WTC11 (cell line): ENCODE measurements around the gene TBC1D22A. TPM values are rescaled to one million over a fixed set of nuclear protein-coding genes. Genes with fewer than 3 reads are reported as not detected.

Experiments
- ATAC-seq: fragments of 200-7000 bp; cut with Tn5 transposase; 2 replicates; pipeline ENCODE4 v1.10.0; 2021; ENCODE audit warnings: mild to moderate bottlenecking, moderate library complexity
- CTCF ChIA-PET: fragments of 300-600 bp; sonication (Branson Sonifier 250); formaldehyde crosslinking; loops from one replicate; lab custom pipeline; 2021; ENCODE audit warnings: antibody characterized with exemption; lab: Charles Lee
- POLR2A ChIA-PET: fragments of 350-600 bp; sonication (Branson Sonifier 250); formaldehyde crosslinking; loops from one replicate; lab custom pipeline; 2021; ENCODE audit warnings: antibody characterized with exemption; lab: Charles Lee
- DNase-seq: peaks from one replicate; pipeline ENCODE4 v3.0.0; 2021; ENCODE audit warnings: low spot score
- H3K27ac Mint-ChIP-seq: 2 replicates; pipeline ENCODE4 v1.8.0; 2021; ENCODE audit warnings: mixed read lengths
- H3K27me3 Mint-ChIP-seq: 2 replicates; pipeline ENCODE4 v1.8.0; 2021; ENCODE audit warnings: low read depth, mild to moderate bottlenecking, moderate library complexity, mixed read lengths
- H3K36me3 Mint-ChIP-seq: 2 replicates; pipeline ENCODE4 v1.8.0; 2021; ENCODE audit warnings: mixed read lengths
- H3K4me1 Mint-ChIP-seq: 2 replicates; pipeline ENCODE4 v1.8.0; 2022; ENCODE audit warnings: mixed read lengths
- H3K4me3 Mint-ChIP-seq: 2 replicates; pipeline ENCODE4 v1.8.0; 2021; ENCODE audit warnings: mild to moderate bottlenecking, moderate library complexity, mixed read lengths
- H3K9me3 Mint-ChIP-seq: 2 replicates; pipeline ENCODE4 v1.8.0; 2021; ENCODE audit warnings: mixed read lengths
- AFF4 ChIP-seq: sonication (generic); formaldehyde crosslinking; IDR thresholded peaks from 2 replicates; pipeline ENCODE4 v1.8.1; 2023; ENCODE audit warnings: mild to moderate bottlenecking, missing genetic modification reagents, borderline replicate concordance
- AR ChIP-seq: fragments of 250-450 bp; sonication (Bioruptor Pico); IDR thresholded peaks from 2 replicates; pipeline ENCODE4 v1.9.0; 2021; ENCODE audit warnings: mild to moderate bottlenecking
- ATF1 ChIP-seq: sonication (generic); formaldehyde crosslinking; IDR thresholded peaks from 2 replicates; pipeline ENCODE4 v1.8.1; 2023; ENCODE audit warnings: mild to moderate bottlenecking, moderate library complexity, missing genetic modification reagents
- CBFB ChIP-seq: sonication (generic); formaldehyde crosslinking; IDR thresholded peaks from 2 replicates; pipeline ENCODE4 v1.8.1; 2022; ENCODE audit warnings: mild to moderate bottlenecking, low read depth, missing genetic modification reagents
- CREB1 ChIP-seq: sonication (generic); formaldehyde crosslinking; IDR thresholded peaks from 2 replicates; pipeline ENCODE4 v1.8.0; 2023; ENCODE audit warnings: mild to moderate bottlenecking, missing genetic modification reagents
- FOXK1 ChIP-seq: sonication (generic); formaldehyde crosslinking; IDR thresholded peaks from 2 replicates; pipeline ENCODE4 v1.8.0; 2022; ENCODE audit warnings: mild to moderate bottlenecking, moderate library complexity, missing genetic modification reagents
- FOXP4 ChIP-seq: sonication (generic); formaldehyde crosslinking; IDR thresholded peaks from 2 replicates; pipeline ENCODE4 v1.8.0; 2022; ENCODE audit warnings: mild to moderate bottlenecking, missing genetic modification reagents
- JAZF1 ChIP-seq: fragments of 250-450 bp; sonication (Bioruptor Pico); IDR thresholded peaks from 2 replicates; pipeline ENCODE4 v1.9.0; 2021; ENCODE audit warnings: moderate library complexity, mild to moderate bottlenecking, inconsistent platforms
- MXD4 ChIP-seq: fragments of 250-450 bp; sonication (Bioruptor Pico); IDR thresholded peaks from 2 replicates; pipeline ENCODE4 v1.8.0; 2021; ENCODE audit warnings: mild to moderate bottlenecking, moderate library complexity, borderline replicate concordance
- NFYB ChIP-seq: sonication (generic); formaldehyde crosslinking; conservative IDR thresholded peaks from 2 replicates; pipeline ENCODE4 v1.8.0; 2022; ENCODE audit warnings: low read depth, missing genetic modification reagents
- NR1H2 ChIP-seq: sonication (generic); formaldehyde crosslinking; IDR thresholded peaks from 2 replicates; pipeline ENCODE4 v1.9.0; 2021; ENCODE audit warnings: mild to moderate bottlenecking, moderate library complexity, missing genetic modification reagents
- PRRX2 ChIP-seq: fragments of 250-450 bp; sonication (Bioruptor Pico); IDR thresholded peaks from 2 replicates; pipeline ENCODE4 v1.8.0; 2021; ENCODE audit warnings: mild to moderate bottlenecking
- RORB ChIP-seq: fragments of 250-450 bp; sonication (Bioruptor Pico); IDR thresholded peaks from 2 replicates; pipeline ENCODE4 v1.9.0; 2021; ENCODE audit warnings: mild to moderate bottlenecking
- STAT6 ChIP-seq: sonication (generic); formaldehyde crosslinking; conservative IDR thresholded peaks from 2 replicates; pipeline ENCODE4 v1.8.1; 2023; ENCODE audit warnings: mild to moderate bottlenecking, low read depth, missing genetic modification reagents, moderate library complexity
- TEAD4 ChIP-seq: sonication (generic); formaldehyde crosslinking; IDR thresholded peaks from 2 replicates; pipeline ENCODE4 v1.8.0; 2022; ENCODE audit warnings: mild to moderate bottlenecking, missing genetic modification reagents
- ZMAT4 ChIP-seq: fragments of 250-450 bp; sonication (Bioruptor Pico); IDR thresholded peaks from 2 replicates; pipeline ENCODE4 v1.9.0; 2021; ENCODE audit warnings: mild to moderate bottlenecking
- ZNF219 ChIP-seq: sonication (generic); formaldehyde crosslinking; IDR thresholded peaks from 2 replicates; pipeline ENCODE4 v1.8.0; 2023; ENCODE audit warnings: missing genetic modification reagents, mild to moderate bottlenecking, borderline replicate concordance
- ZNF423 ChIP-seq: fragments of 250-450 bp; sonication (Bioruptor Pico); IDR thresholded peaks from 2 replicates; pipeline ENCODE4 v2.1.2; 2022; ENCODE audit warnings: mild to moderate bottlenecking, moderate library complexity
- ZSCAN18 ChIP-seq: fragments of 250-450 bp; sonication (Bioruptor Pico); IDR thresholded peaks from 2 replicates; pipeline ENCODE4 v2.1.2; 2022; ENCODE audit warnings: mild to moderate bottlenecking, moderate library complexity
- total RNA-seq: library from RNA; stranded (reverse); gene quantifications from 3 replicates; pipeline ENCODE4 v1.2.3, GENCODE V29; 2021

The TBC1D22A gene
- total RNA-seq, 1 experiment from 2014 or later, result 18.1 TPM

GRCh38 chr22:46867106-46867505, 104.7 kb downstream of the TBC1D22A start:
- TF ChIP-seq RORB (CRISPR knock-in tag) (no peak), CBFB (CRISPR knock-in tag) (no peak), FOXK1 (CRISPR knock-in tag) (no peak), NFYB (CRISPR knock-in tag) (no peak), ZNF219 (CRISPR knock-in tag) (no peak), ZNF423 (no peak), ZSCAN18 (no peak), NR1H2 (CRISPR knock-in tag) (no peak), TEAD4 (CRISPR knock-in tag) (no peak), CREB1 (no peak), FOXP4 (CRISPR knock-in tag) (no peak)
- TF ChIP-seq, all 79 proteins: peak for 0
- H3K36me3 Mint-ChIP-seq, result peaks cover 19% of the 10 kb centered on the region
- ChIA-PET CTCF (interaction anchor here (0.9 to 1.5 kb wide), 2 partner anchors 22 to 146 kb away, joined by 3 to 4 read pairs; no protein-coding TSS in a partner anchor), POLR2A (no interaction called here)
- no peak for DNase-seq
- peaks cover 28% of the 10 kb centered on the region for H3K4me1 Mint-ChIP-seq
- H3K27ac Mint-ChIP-seq, result no peak overlapping the region
- H3K9me3 Mint-ChIP-seq, result peaks cover 19% of the 10 kb centered on the region
- H3K4me3 Mint-ChIP-seq, result no peak overlapping the region
- ATAC-seq, result no peak
- no peaks in the 10 kb centered on the region; the same call in 1 of the 2 replicates for H3K27me3 Mint-ChIP-seq

- DNase-seq (no peak), ATAC-seq (no peak)
- peaks cover 32% of the 10 kb centered on the region for H3K9me3 Mint-ChIP-seq
- CTCF ChIA-PET, result no interaction called here
- no peak overlapping the region for H3K4me3 Mint-ChIP-seq
- peaks cover 17% of the 10 kb centered on the region for H3K4me1 Mint-ChIP-seq
- peaks cover 22% of the 10 kb centered on the region for H3K36me3 Mint-ChIP-seq
- POLR2A ChIA-PET, result no interaction called here
- H3K27me3 Mint-ChIP-seq, result no peaks in the 10 kb centered on the region; the same call in 1 of the 2 replicates
- H3K27ac Mint-ChIP-seq, result no peak overlapping the region
- TF ChIP-seq AR, result no peak
- TF ChIP-seq ATF1, result no peak
- TF ChIP-seq JAZF1 (CRISPR knock-in tag), result no peak
- no peak for TF ChIP-seq STAT6 (CRISPR knock-in tag)
- TF ChIP-seq AFF4 (CRISPR knock-in tag), result no peak
- TF ChIP-seq FOXP4 (CRISPR knock-in tag), result no peak
- TF ChIP-seq MXD4 (CRISPR knock-in tag), result no peak
- no peak for TF ChIP-seq PRRX2 (CRISPR knock-in tag)
- no peak for TF ChIP-seq ZMAT4 (CRISPR knock-in tag)
Observed at GRCh38 chr22:46869329-46869728, 106.9 kb downstream of the TBC1D22A start.
